H9 (cell line): ENCODE results near the gene SLC35F3. TPM values are rescaled to one million over a fixed set of nuclear protein-coding genes. Genes with fewer than 3 reads are reported as not detected.

ENCODE experiments used
- DNase-seq: peaks from one replicate; pipeline ENCODE4 v3.0.0-alpha.2; 2017
- H2AFZ ChIP-seq: one replicate; pipeline ENCODE4 v1.6.1; 2013; ENCODE audit warnings: mild to moderate bottlenecking, low read length, control low read depth, moderate library complexity
- H2AK5ac ChIP-seq: 2 replicates; pipeline ENCODE4 v1.6.1; 2013; ENCODE audit warnings: low read length, control low read depth, mixed read lengths; ENCODE audit not compliant: insufficient read length
- H2BK120ac ChIP-seq: one replicate; pipeline ENCODE4 v1.6.1; 2013; ENCODE audit warnings: low read depth, mild to moderate bottlenecking, low read length, control low read depth, inconsistent platforms; ENCODE audit not compliant: poor library complexity, severe bottlenecking
- H2BK12ac ChIP-seq: 2 replicates; pipeline ENCODE4 v1.6.1; 2013; ENCODE audit warnings: low read length, control low read depth, mixed read lengths, low read depth; ENCODE audit not compliant: insufficient read length
- H2BK15ac ChIP-seq: 2 replicates; pipeline ENCODE4 v1.6.1; 2013; ENCODE audit warnings: low read depth, low read length, control low read depth
- H2BK20ac ChIP-seq: one replicate; pipeline ENCODE4 v1.6.1; 2013; ENCODE audit warnings: low read depth, mild to moderate bottlenecking, low read length, control low read depth, inconsistent platforms; ENCODE audit not compliant: poor library complexity, severe bottlenecking
- H2BK5ac ChIP-seq: 2 replicates; pipeline ENCODE4 v1.6.1; 2013; ENCODE audit warnings: low read length, control low read depth, mixed read lengths; ENCODE audit not compliant: insufficient read length
- H3K14ac ChIP-seq: 2 replicates; pipeline ENCODE4 v1.6.1; 2013; ENCODE audit warnings: low read length, control low read depth; ENCODE audit not compliant: insufficient read depth
- H3K18ac ChIP-seq: 2 replicates; pipeline ENCODE4 v1.6.1; 2013; ENCODE audit warnings: low read depth, mild to moderate bottlenecking, mixed read lengths, low read length, control low read depth; ENCODE audit not compliant: insufficient read length
- H3K23ac ChIP-seq: 2 replicates; pipeline ENCODE4 v1.6.1; 2013; ENCODE audit warnings: low read length, control low read depth, mixed read lengths, low read depth; ENCODE audit not compliant: insufficient read length
- H3K23me2 ChIP-seq: 2 replicates; pipeline ENCODE4 v1.6.1; 2013; ENCODE audit warnings: low read depth, mild to moderate bottlenecking, mixed read lengths, low read length, control low read depth; ENCODE audit not compliant: insufficient read length, poor library complexity, severe bottlenecking
- H3K27ac ChIP-seq: 2 replicates; pipeline ENCODE4 v1.5.1; 2013; ENCODE audit warnings: low read length, control low read depth, mixed read lengths, low read depth; ENCODE audit not compliant: insufficient read length
- H3K27me3 ChIP-seq: 2 replicates; pipeline ENCODE4 v1.6.1; 2013; ENCODE audit warnings: low read length, control low read depth, inconsistent platforms; ENCODE audit not compliant: insufficient read depth
- H3K4ac ChIP-seq: 2 replicates; pipeline ENCODE4 v1.6.1; 2013; ENCODE audit warnings: low read depth, mild to moderate bottlenecking, control low read depth, inconsistent platforms, low read length, moderate library complexity
- H3K4me1 ChIP-seq: 2 replicates; pipeline ENCODE4 v1.6.1; 2013; ENCODE audit warnings: low read length, control low read depth, inconsistent platforms; ENCODE audit not compliant: insufficient read depth
- H3K4me2 ChIP-seq: 2 replicates; pipeline ENCODE4 v1.6.1; 2013; ENCODE audit warnings: low read length, control low read depth, mixed read lengths; ENCODE audit not compliant: insufficient read length, insufficient read depth
- H3K56ac ChIP-seq: 2 replicates; pipeline ENCODE4 v1.6.1; 2013; ENCODE audit warnings: low read depth, mild to moderate bottlenecking, mixed read lengths, low read length, control low read depth; ENCODE audit not compliant: insufficient read length
- H3K79me1 ChIP-seq: 2 replicates; pipeline ENCODE4 v1.6.1; 2013; ENCODE audit warnings: low read depth, mild to moderate bottlenecking, moderate library complexity, low read length, control low read depth, inconsistent platforms; ENCODE audit not compliant: insufficient read depth, poor library complexity, severe bottlenecking
- H3K79me2 ChIP-seq: 2 replicates; pipeline ENCODE4 v1.6.1; 2013; ENCODE audit warnings: low read length, control low read depth, inconsistent platforms; ENCODE audit not compliant: insufficient read depth
- H3K9ac ChIP-seq: 2 replicates; pipeline ENCODE4 v1.6.1; 2013; ENCODE audit warnings: low read length, control low read depth, mixed read lengths; ENCODE audit not compliant: insufficient read length; ENCODE audit errors: extremely low read depth
- H3K9me3 ChIP-seq: one replicate; pipeline ENCODE4 v1.6.1; 2013; ENCODE audit warnings: low read depth, low read length, inconsistent platforms; ENCODE audit not compliant: control insufficient read depth
- H3T11ph ChIP-seq: one replicate; pipeline ENCODE4 v1.6.1; 2013; ENCODE audit warnings: mild to moderate bottlenecking, low read length, control low read depth, inconsistent platforms
- H4K20me1 ChIP-seq: one replicate; pipeline ENCODE4 v1.6.1; 2013; ENCODE audit not compliant: control insufficient read depth, insufficient read length, insufficient read depth
- H4K5ac ChIP-seq: 2 replicates; pipeline ENCODE4 v1.6.1; 2013; ENCODE audit warnings: low read depth, mild to moderate bottlenecking, mixed read lengths, low read length, control low read depth; ENCODE audit not compliant: insufficient read length
- H4K8ac ChIP-seq: replicated peaks from 2 replicates; pipeline ENCODE4 v1.6.1; 2013; ENCODE audit warnings: low read length, control low read depth, mixed read lengths, low read depth; ENCODE audit not compliant: insufficient read length
- H4K91ac ChIP-seq: 2 replicates; pipeline ENCODE4 v1.6.1; 2013; ENCODE audit warnings: low read depth, mild to moderate bottlenecking, moderate library complexity, mixed read lengths, low read length, control low read depth; ENCODE audit not compliant: insufficient read length
- H3K27ac Mint-ChIP-seq, 3 experiments: 2 replicates in 2 of 3; 3 replicates in 1 of 3; pipeline ENCODE4 v1.8.0; 2020 to 2021; ENCODE audit warnings: mixed read lengths in 3 of 3, mild to moderate bottlenecking in 1 of 3, moderate library complexity in 1 of 3
- H3K27me3 Mint-ChIP-seq: 2 replicates; pipeline ENCODE4 v1.8.0; 2021; ENCODE audit warnings: low read depth, mild to moderate bottlenecking, moderate library complexity, mixed read lengths
- H3K36me3 Mint-ChIP-seq, 3 experiments: 2 replicates in 2 of 3; 3 replicates in 1 of 3; pipeline ENCODE4 v1.8.0; 2020 to 2021; ENCODE audit warnings: low read depth in 3 of 3, mixed read lengths in 3 of 3; ENCODE audit not compliant: insufficient read depth in 1 of 3
- H3K4me1 Mint-ChIP-seq, 2 experiments: 2 replicates each; pipeline ENCODE4 v1.8.0; 2020; ENCODE audit warnings: mixed read lengths in 2 of 2
- H3K4me3 Mint-ChIP-seq, 2 experiments: 2 replicates in 1 of 2; 3 replicates in 1 of 2; pipeline ENCODE4 v1.8.0; 2020 to 2021; ENCODE audit warnings: mild to moderate bottlenecking in 2 of 2, mixed read lengths in 2 of 2, moderate library complexity in 1 of 2
- H3K9me3 Mint-ChIP-seq, 2 experiments: 2 replicates in 1 of 2; 3 replicates in 1 of 2; pipeline ENCODE4 v1.8.0; 2020; ENCODE audit warnings: mild to moderate bottlenecking in 2 of 2, mixed read lengths in 2 of 2, moderate library complexity in 1 of 2
- WGBS: extraction: QIAGEN DNeasy Blood & Tissue Kit; methylation state at CpG from one replicate; pipeline ENCODE4 v1.1.7; 2013; ENCODE audit warnings: missing lambda C conversion rate, low lambda C conversion rate, mixed read lengths; ENCODE audit not compliant: insufficient read length; ENCODE audit errors: extremely low coverage; 5-methylcytosine and 5-hydroxymethylcytosine counted together
- total RNA-seq: library from RNA; stranded (reverse); gene quantifications from 2 replicates; pipeline ENCODE4 v1.2.1, GENCODE V29; 2021
- TF ChIP-seq, protein P1 (sequence below): fragments of 200-600 bp; sonication (generic); conservative IDR thresholded peaks from 3 replicates; pipeline ENCODE4 v1.8.0; 2021; ENCODE audit warnings: antibody characterized with exemption, mild to moderate bottlenecking

Gene SLC35F3
- total RNA-seq, 1 experiment from 2014 or later: 0.81 TPM

DNA sequence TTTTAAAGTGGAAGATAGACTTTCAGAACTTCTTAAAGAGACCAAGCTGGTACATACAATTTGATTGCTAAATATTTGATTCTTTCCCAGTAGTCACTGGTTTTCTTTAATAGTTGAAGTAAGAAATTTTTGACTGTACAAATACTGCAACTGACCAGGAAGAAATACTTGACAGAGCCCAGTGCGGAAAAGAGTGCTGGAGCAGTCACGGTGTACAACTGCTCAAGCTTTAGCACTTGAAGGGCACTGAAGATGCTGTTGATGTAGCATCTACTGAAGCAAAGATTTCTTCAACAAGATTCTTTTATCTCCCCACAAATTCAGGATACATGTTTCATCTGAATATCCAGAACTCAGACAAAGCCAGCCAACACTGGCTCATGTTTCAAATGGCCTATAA is 41.5 kb downstream of the SLC35F3 start:
- Histone ChIP-seq H3K27ac (no peak overlapping the region), H2AFZ (no peak overlapping the region), H3K79me2 (no peaks in the 10 kb centered on the region), H2BK5ac (no peak overlapping the region), H2BK20ac (no peak overlapping the region), H3K23me2 (no peaks in the 10 kb centered on the region), H4K91ac (no peak overlapping the region), H4K5ac (no peak overlapping the region), H3K4me1 (no peaks in the 10 kb centered on the region), H3T11ph (no peak overlapping the region), H3K79me1 (no peaks in the 10 kb centered on the region), H3K14ac (no peak overlapping the region), H2AK5ac (no peak overlapping the region), H4K20me1 (no peaks in the 10 kb centered on the region), H3K23ac (no peak overlapping the region), H2BK12ac (no peak overlapping the region), H3K27me3 (no peaks in the 10 kb centered on the region), H3K4ac (no peak overlapping the region), H2BK120ac (no peak overlapping the region), H3K4me2 (no peak overlapping the region), H4K8ac (no peak overlapping the region), H3K9ac (no peak overlapping the region), H3K56ac (no peak overlapping the region), H3K18ac (no peak overlapping the region), H3K9me3 (no peaks in the 10 kb centered on the region), H2BK15ac (no peak overlapping the region)
- Mint-ChIP-seq H3K4me1 (peaks cover 4 to 15% of the 10 kb centered on the region in 2 experiments; a peak in 3 of 4 replicates), H3K27me3 (peaks cover 10% of the 10 kb centered on the region), H3K36me3 (0 out of 7 replicates have a peak, but pooled peaks cover 0 to 4% (median 0%) of the 10 kb centered on the region in 3 experiments), H3K9me3 (peaks cover 0 to 2% of the 10 kb centered on the region in 2 experiments; a peak in 1 of 5 replicates), H3K4me3 (no peak overlapping the region), H3K27ac (no peak overlapping the region)
- DNase-seq: no peak
- TF ChIP-seq, protein P1, sequence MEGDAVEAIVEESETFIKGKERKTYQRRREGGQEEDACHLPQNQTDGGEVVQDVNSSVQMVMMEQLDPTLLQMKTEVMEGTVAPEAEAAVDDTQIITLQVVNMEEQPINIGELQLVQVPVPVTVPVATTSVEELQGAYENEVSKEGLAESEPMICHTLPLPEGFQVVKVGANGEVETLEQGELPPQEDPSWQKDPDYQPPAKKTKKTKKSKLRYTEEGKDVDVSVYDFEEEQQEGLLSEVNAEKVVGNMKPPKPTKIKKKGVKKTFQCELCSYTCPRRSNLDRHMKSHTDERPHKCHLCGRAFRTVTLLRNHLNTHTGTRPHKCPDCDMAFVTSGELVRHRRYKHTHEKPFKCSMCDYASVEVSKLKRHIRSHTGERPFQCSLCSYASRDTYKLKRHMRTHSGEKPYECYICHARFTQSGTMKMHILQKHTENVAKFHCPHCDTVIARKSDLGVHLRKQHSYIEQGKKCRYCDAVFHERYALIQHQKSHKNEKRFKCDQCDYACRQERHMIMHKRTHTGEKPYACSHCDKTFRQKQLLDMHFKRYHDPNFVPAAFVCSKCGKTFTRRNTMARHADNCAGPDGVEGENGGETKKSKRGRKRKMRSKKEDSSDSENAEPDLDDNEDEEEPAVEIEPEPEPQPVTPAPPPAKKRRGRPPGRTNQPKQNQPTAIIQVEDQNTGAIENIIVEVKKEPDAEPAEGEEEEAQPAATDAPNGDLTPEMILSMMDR: no peak
- no CpG with 5 or more reads among the region's 2 CpGs for WGBS
